T-helper 2 cell treated with Interferon-gamma antibody and Interleukin-4, amounts not matched to agents 100 ng/mL and 5 ng/mL, for 36 hours (primary cell): Measurements from ENCODE around the gene TP53BP1. TPM values are rescaled to one million over a fixed set of nuclear protein-coding genes. Genes with fewer than 3 reads are reported as not detected.

Experiments
- intact Hi-C: fragments of 100-400 bp; cut with micrococcal nuclease; formaldehyde crosslinking; loops from one replicate; pipeline ENCODE4 v1.15.1; 2023
- total RNA-seq: library from RNA; stranded (reverse); gene quantifications from 2 replicates; pipeline ENCODE4 v1.2.3, GENCODE V29; 2022

Gene TP53BP1
- total RNA-seq, 1 donor from 2014 or later, result 42.7 TPM

GRCh38 chr15:43370310-43370974 is 122.5 kb downstream of the TP53BP1 start:
- intact Hi-C loops, result loop anchor here (2.0 kb wide), 1 partner anchor 40 kb away; the partner anchor contains the start of gene LCMT2

- intact Hi-C loops, result no loop called here
Observed at GRCh38 chr15:43361313-43361903, 131.5 kb downstream of the TP53BP1 start.

GRCh38 chr15:43360821-43361220 is 132.1 kb downstream of the TP53BP1 start:
- intact Hi-C loops, result no loop called here

Other genes with a start within 250 kb of the TP53BP1 start
- gene TGM5, start 226.2 kb downstream of the TP53BP1 start, total RNA-seq, result 0.09 and 0.11 TPM in 2 replicates
- gene TGM7, start 190.9 kb downstream of the TP53BP1 start, total RNA-seq, result not detected in 2 replicates
- gene LCMT2, start 162.6 kb downstream of the TP53BP1 start, total RNA-seq, result 15.5 and 16.0 TPM in 2 replicates
- 28.0 and 28.2 TPM in 2 replicates for gene ZSCAN29, start 122.1 kb downstream of the TP53BP1 start, total RNA-seq
- gene TUBGCP4, start 122.1 kb downstream of the TP53BP1 start, total RNA-seq, result 34.4 and 37.0 TPM in 2 replicates
- gene MAP1A, start 24.5 kb upstream of the TP53BP1 start, total RNA-seq, result 12.6 and 12.7 TPM in 2 replicates
- 46.4 and 55.7 TPM in 2 replicates for gene PPIP5K1, start 97.1 kb upstream of the TP53BP1 start, total RNA-seq
- 0.45 TPM in 1 of 2 replicates, not detected in the other for gene CKMT1B, start 100.9 kb upstream of the TP53BP1 start, total RNA-seq
- 0.36 and 0.48 TPM in 2 replicates for gene STRC, start 125.6 kb upstream of the TP53BP1 start, total RNA-seq
- 6.9 and 7.6 TPM in 2 replicates for gene CATSPER2, start 155.7 kb upstream of the TP53BP1 start, total RNA-seq
- gene CKMT1A, start 200.7 kb upstream of the TP53BP1 start, total RNA-seq, result 0.30 TPM in 1 of 2 replicates, not detected in the other